Ramos (cell line): ENCODE results near the gene ADAMTS8.

Source experiments
- in situ Hi-C: fragments of 300-500 bp; cut with MboI; formaldehyde crosslinking; loops from one replicate; pipeline ENCODE4 v1.14.3; 2022; ENCODE audit warnings: low sequenced_read_pairs; ENCODE audit not compliant: unreplicated experiment

The ADAMTS8 gene

DNA sequence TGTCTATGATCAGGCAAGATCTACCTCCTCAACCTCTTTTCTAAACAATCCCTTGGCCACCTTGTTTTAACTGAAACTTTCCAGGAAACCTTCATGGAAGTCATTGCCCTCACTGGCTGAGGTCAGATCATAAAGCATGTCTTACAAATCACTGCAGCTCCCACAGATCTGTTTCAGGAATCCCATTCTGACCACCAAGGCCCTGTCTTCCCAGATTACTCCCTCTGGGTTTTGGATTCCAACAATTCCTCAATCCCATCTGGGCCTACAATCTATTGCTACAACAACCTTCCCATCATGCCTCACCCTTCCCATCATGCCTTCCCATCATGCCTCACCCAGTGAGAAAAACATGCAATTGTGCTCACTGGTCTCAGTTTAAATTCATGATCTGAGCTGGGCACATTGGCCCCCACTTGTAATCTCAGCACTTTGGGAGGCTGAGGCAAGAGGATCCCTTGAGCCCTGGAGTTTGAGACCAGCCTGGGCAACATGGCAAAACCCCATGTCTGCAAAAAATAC lies 35.9 kb upstream of the ADAMTS8 start:
- in situ Hi-C loops = no loop called here

DNA sequence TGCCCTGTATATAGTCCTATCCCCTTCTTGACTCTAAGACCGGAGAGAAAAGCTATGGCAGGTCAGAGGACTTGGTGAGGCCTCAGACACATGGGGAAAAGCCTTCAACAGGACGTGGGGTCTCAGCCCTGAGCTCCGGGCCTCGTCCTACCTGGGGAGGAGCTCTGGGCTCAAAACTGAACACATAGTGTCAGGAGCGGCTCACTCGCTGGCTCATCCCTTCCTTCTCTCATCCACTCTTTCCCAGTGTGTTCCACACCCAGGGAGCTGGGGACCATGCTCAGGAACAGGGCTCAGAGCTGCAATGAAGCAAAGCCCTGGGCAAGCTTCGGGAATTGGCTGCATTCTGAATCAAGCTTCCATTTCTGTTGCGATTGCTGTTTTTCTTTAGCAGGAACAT lies 34.5 kb upstream of the ADAMTS8 start:
- in situ Hi-C loops = no loop called here

GRCh38 chr11:130462101-130462885 lies 33.9 kb upstream of the ADAMTS8 start:
- in situ Hi-C loops = no loop called here

GRCh38 chr11:130459521-130459920 lies 31.1 kb upstream of the ADAMTS8 start:
- in situ Hi-C loops = no loop called here

- in situ Hi-C loops = no loop called here
Observed at GRCh38 chr11:130458410-130458729, 30.0 kb upstream of the ADAMTS8 start.

DNA sequence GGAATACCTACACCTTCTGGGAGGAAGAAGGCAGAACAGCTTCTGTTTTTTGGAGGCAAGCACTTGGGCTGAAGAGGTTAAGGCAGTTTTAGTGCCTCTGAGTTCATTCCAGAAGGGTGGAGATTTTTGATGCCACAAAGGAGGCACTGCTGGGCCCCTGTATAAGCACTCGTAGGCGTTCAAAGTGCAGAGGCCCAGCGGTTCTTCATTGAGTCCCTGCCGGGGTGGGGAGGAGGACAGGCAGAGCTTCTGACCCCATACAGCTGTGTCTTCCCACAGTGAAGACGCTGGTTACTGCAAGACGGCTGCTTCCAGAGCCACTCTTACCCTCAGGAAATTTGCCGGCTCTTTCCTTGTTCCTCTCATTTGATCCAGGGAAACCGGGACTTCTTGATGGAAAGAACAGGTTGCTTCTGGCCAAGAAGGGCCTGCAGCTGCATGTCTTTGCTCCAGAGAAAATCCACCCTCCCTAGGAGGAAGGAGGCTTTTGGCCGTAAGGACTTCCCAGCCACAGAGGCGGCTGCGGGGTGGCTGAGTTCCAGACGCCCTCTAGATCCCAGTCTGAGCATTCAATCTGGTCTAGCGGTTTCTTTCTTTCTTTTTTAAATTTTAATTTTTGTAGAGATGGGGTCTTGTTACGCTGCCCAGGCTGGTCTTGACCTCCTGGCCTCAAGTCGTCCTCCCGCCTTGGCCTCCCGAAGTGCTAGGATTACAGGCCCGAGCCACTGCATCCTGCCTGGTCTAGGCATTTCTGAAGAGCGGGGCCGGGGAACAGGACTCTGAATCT lies 29.4 kb upstream of the ADAMTS8 start:
- in situ Hi-C loops = no loop called here

DNA sequence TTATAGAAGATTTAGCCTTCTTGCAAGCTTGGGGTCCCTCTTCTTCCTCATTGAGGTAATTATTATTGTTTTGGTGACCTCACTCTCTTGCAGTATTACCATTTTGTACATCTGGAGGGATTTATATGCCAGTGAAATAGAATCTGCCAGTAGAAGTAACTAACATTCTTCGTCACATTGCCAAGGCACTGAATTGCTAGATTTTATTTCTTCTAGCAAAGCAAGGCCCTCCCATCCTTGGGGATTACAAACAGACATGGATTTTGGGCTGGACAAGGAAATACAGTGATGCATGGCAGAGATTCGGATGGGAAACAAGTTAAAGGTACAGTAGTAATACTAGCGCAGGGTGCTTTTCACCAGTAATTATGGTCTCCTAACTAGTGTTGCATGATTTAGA lies 27.9 kb upstream of the ADAMTS8 start:
- in situ Hi-C loops = no loop called here

DNA sequence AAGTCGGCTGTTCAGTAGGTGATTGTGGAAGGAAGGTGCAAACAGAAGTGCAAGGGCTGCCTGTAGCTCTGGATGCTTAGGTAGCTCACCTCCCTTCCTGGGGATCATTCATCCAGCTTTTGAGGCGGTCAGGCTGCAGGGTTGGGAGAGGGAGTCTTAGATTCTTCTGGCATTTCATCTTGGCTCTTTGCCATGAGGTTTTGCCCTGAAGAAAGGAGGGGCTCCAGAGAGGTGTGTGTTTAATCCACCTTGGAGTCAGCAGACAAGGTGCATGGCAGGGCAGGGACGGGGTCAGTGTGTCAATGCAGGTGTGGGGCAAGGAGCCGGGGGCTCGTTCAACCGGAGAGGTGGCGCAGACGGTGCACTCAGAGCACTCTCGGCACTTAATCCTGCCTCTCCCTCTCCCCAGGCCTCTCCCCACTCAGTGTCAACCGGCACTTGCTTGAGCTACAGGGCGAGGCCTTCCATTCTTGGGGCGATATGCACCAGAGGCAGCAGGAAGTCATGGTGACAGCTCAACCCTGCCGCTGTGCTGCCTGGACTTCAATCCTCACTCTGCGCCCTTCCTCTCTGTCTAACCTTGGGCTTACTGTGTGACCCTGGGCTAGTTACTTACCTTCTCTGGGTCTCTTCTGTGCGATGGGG lies 27.2 kb upstream of the ADAMTS8 start:
- in situ Hi-C loops = no loop called here

DNA sequence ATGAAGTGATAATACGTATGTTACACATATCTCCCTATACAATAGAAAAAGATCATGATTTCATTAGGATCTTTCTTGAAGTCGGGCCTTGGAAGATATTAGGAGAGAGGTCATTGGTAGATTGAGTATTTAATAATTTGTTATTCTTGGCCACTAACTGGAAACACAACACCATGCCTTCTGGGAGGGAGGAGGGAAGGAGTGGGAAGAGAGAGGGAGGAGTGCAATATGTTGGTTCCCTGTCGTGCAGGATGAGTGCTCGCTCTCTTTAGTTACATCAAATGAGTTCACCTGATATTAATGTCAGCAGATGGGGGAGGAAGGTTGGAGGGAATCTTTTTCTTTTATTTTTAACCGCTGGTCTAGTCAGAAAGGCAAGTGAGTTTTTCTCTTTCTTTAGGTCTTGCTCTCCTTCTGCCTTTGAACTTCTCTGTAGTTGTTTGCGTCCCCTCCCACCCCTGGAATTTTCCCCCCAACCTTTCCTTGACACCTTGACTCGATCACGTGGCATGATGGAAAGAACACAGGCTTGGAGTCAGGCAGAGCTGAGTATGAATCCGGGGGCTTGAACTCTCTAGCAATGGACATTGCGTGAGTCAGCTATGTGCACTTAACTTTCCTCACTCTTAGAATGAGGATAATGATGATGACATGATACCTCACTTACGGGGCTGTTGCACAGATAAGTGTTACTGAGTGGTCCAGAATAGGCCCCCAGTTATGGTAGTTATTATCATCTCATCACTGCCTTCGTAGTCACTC lies 26.3 kb upstream of the ADAMTS8 start:
- in situ Hi-C loops = no loop called here

- in situ Hi-C loops = no loop called here
Observed at GRCh38 chr11:130452940-130453339, 24.5 kb upstream of the ADAMTS8 start.

- in situ Hi-C loops = no loop called here
Observed at GRCh38 chr11:130452176-130452575, 23.8 kb upstream of the ADAMTS8 start.

- in situ Hi-C loops = no loop called here
Observed at GRCh38 chr11:130451231-130452019, 23.0 kb upstream of the ADAMTS8 start.

DNA sequence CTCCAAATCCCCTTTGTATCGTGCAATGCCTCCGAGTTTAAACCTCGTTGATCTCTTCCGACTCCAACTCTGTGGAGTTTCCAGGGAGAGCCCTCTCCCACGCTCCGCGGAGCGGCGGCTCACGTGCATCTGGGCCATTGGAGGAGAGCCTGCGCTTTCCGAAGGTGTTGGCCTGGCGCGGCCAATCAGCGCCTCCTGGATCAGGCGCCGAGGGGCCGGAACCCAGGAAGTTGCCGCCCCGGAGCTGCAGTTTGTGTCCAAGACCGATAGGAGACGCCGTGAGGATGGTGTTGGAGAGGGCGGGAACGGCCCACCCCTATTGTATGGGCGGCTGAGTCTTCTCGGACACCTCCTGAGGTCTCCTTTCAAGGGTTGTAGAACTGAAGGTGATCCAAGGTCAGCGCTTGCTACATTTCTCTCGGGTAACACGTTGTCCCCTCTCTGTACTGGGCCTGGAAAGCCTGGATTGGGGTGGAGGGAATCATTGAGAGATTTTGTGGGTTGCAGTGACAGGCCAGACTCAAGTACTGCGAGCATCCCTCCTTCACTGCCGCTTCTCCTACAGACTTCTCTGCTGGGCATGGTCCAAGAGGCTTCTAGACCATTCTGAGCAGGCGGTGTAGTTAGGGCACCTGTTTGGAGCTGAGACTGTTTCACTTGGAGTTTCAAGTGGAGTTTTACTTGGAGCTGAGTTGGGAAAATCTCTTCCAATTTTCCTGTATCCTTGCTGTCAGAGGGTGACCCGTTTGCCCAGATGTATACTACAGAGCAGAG lies 21.8 kb upstream of the ADAMTS8 start:
- in situ Hi-C loops = no loop called here

- in situ Hi-C loops = no loop called here
Observed at GRCh38 chr11:130449310-130449990, 21.0 kb upstream of the ADAMTS8 start.

DNA sequence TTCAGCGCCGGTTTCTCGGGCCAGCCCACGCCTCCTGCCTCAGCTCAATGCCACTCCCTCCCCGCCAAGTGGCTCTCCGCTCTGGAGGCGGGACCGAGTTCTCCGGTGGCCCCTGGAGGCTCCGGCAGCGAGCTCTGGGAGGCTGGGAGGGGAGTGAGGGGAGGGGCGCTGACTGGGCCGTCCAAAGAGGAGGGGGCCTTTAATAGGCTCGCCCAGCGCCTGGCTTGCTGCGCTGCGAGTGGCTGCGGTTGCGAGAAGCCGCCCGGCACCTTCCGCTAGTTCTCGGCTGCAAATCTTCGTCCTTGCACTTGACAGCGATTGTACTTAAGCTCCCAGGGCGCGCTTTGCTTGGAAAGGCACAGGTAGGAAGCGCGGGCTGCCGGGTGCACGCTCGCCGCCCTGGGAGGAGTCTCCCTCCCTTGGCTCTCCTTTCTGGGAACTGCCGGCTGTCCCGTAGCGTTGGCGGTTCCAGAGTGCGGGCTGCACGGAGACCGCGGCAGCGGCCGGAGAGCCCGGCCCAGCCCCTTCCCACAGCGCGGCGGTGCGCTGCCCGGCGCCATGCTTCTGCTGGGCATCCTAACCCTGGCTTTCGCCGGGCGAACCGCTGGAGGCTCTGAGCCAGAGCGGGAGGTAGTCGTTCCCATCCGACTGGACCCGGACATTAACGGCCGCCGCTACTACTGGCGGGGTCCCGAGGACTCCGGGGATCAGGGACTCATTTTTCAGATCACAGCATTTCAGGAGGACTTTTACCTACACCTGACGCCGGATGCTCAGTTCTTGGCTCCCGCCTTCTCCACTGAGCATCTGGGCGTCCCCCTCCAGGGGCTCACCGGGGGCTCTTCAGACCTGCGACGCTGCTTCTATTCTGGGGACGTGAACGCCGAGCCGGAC lies 20.3 kb upstream of the ADAMTS8 start, which contains the start of gene ADAMTS15:
Gene ADAMTS15, plus strand, starts transcription at position 230 of the 894 bp plus-strand sequence. Its CDS starts 329 bp downstream, at position 559.
- in situ Hi-C loops = no loop called here

- in situ Hi-C loops = no loop called here
Observed at GRCh38 chr11:130448039-130448415, 19.6 kb upstream of the ADAMTS8 start.

GRCh38 chr11:130445788-130446187 lies 17.4 kb upstream of the ADAMTS8 start:
- in situ Hi-C loops = no loop called here
